Stimulated activated CD8-positive, alpha-beta memory T cell treated with anti-CD3 and anti-CD28 coated beads, Interleukin-15, amount 100 ng/mL, for 24 hours (primary cell): Measurements from ENCODE around the gene BNIP3.
"Not testable (repeated sequence)": the region's sequence is repeated elsewhere in the genome, so short reads cannot be mapped to it uniquely, and the experiment has no call there.

Experiments
- DNase-seq: peaks from one replicate; pipeline ENCODE4 v3.0.0-alpha.2; 2020; ENCODE audit warnings: low read depth

The BNIP3 gene

GRCh38 chr10:131977323-131978096 lies 4.2 kb downstream of the BNIP3 start:
- DNase-seq = no peak

- no peak for DNase-seq
These were observed 5.9 kb downstream of the BNIP3 start for GRCh38 chr10:131975796-131976195.

- DNase-seq = no peak
These were observed 6.7 kb downstream of the BNIP3 start for GRCh38 chr10:131975003-131975402.

GRCh38 chr10:131974034-131974817 lies 7.5 kb downstream of the BNIP3 start:
- no peak for DNase-seq

- no peak for DNase-seq
These were observed 8.4 kb downstream of the BNIP3 start for GRCh38 chr10:131973160-131973951.

GRCh38 chr10:131972474-131973071 lies 9.2 kb downstream of the BNIP3 start:
- DNase-seq = no peak

GRCh38 chr10:131971591-131971990 lies 10.1 kb downstream of the BNIP3 start:
- no peak for DNase-seq

GRCh38 chr10:131970946-131971345 lies 10.8 kb downstream of the BNIP3 start:
- DNase-seq = no peak

- no peak for DNase-seq
These were observed 12.8 kb downstream of the BNIP3 start for GRCh38 chr10:131968949-131969348.

GRCh38 chr10:131964298-131964697 lies 17.4 kb downstream of the BNIP3 start:
- no peak for DNase-seq

GRCh38 chr10:131963811-131964210 lies 17.9 kb downstream of the BNIP3 start:
- DNase-seq = no peak

GRCh38 chr10:131963350-131963749 lies 18.4 kb downstream of the BNIP3 start:
- DNase-seq = no peak

GRCh38 chr10:131961777-131962662 lies 19.7 kb downstream of the BNIP3 start:
- DNase-seq = no peak

GRCh38 chr10:131961047-131961776 lies 20.5 kb downstream of the BNIP3 start:
- no peak for DNase-seq

GRCh38 chr10:131960631-131961046 lies 21.1 kb downstream of the BNIP3 start:
- no peak for DNase-seq

GRCh38 chr10:131959841-131960240 lies 21.9 kb downstream of the BNIP3 start:
- DNase-seq = no peak

GRCh38 chr10:131955591-131956340 lies 26.0 kb downstream of the BNIP3 start:
- no peak for DNase-seq

- DNase-seq = no peak
These were observed 27.3 kb downstream of the BNIP3 start for GRCh38 chr10:131954356-131954965.

- DNase-seq = not testable (repeated sequence)
These were observed 31.8 kb downstream of the BNIP3 start for GRCh38 chr10:131949908-131950307.
